GM12892 (cell line): Measurements from ENCODE around the gene DMRTA2.
A peak's percentile ranks its signal among the peaks of the same experiment; 100 is the strongest.

Source experiments
- DNase-seq: peaks from one replicate; pipeline ENCODE4 v3.0.0; 2011; ENCODE audit not compliant: insufficient read length
- FAIRE-seq: peaks from 2 replicates; lab custom pipeline; 2011; peaks lifted over from hg19 to GRCh38; lab: Jason Lieb, UNC
- POLR2A ChIP-seq: IDR thresholded peaks from 2 replicates; pipeline ENCODE4 v1.6.1; 2011; ENCODE audit warnings: low read depth, low read length, control low read depth
- POLR2AphosphoS5 ChIP-seq: IDR thresholded peaks from 2 replicates; pipeline ENCODE4 v1.6.1; 2011; ENCODE audit warnings: low read depth, low read length, control low read depth
- TAF1 ChIP-seq: IDR thresholded peaks from 2 replicates; pipeline ENCODE4 v1.6.1; 2011; ENCODE audit warnings: low read depth, mild to moderate bottlenecking, control low read depth, low read length, borderline replicate concordance

Gene DMRTA2

GRCh38 chr1:50430010-50430405 lies 6.8 kb upstream of the DMRTA2 start:
- TF ChIP-seq TAF1: no peak
- FAIRE-seq (no peak), DNase-seq (no peak)

- FAIRE-seq (no peak), DNase-seq (no peak)
- TF ChIP-seq POLR2AphosphoS5 (no peak), POLR2A (no peak), TAF1 (no peak)
Measured at GRCh38 chr1:50427818-50428779, 4.9 kb upstream of the DMRTA2 start.

- TF ChIP-seq TAF1: no peak
- TF ChIP-seq POLR2AphosphoS5: no peak
- TF ChIP-seq POLR2A: no peak
- FAIRE-seq (no peak), DNase-seq (no peak)
Measured at GRCh38 chr1:50427086-50427817, 4.0 kb upstream of the DMRTA2 start.

- no peak for TF ChIP-seq POLR2A
- no peak for TF ChIP-seq TAF1
- TF ChIP-seq POLR2AphosphoS5: no peak
- no peak for FAIRE-seq
- no peak for DNase-seq
Measured at GRCh38 chr1:50426702-50427085, 3.5 kb upstream of the DMRTA2 start.

DNA sequence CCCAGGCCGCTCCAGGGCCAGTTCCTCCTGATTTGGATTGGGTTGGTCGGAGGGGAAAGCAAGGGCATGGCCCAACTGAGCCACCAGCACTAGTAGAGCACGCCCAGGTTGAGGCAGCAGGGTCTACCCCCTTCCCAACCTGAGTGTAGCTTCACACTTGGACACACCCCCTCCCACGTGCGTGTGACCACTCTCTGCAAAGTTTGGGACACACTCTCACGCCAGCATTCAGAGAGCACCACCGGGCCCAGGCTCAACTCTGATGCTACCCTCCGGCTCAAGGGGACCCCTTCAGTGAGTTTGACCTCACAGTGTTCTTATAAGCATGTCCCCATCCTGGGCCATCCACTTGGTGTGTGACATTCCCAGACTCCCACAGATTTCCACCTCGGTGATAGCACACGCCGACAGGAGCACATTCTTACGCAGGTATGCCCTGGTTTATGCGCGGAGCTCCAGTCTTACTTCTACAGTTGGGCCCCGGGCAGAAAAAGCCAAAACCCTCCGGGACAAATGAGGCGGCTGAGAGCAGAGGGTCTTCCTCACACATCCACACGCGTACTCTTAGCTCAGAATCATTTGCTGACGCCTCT lies 3.0 kb upstream of the DMRTA2 start:
- DNase-seq (no peak), FAIRE-seq (no peak)
- TF ChIP-seq POLR2A (no peak), TAF1 (no peak), POLR2AphosphoS5 (no peak)

DNA sequence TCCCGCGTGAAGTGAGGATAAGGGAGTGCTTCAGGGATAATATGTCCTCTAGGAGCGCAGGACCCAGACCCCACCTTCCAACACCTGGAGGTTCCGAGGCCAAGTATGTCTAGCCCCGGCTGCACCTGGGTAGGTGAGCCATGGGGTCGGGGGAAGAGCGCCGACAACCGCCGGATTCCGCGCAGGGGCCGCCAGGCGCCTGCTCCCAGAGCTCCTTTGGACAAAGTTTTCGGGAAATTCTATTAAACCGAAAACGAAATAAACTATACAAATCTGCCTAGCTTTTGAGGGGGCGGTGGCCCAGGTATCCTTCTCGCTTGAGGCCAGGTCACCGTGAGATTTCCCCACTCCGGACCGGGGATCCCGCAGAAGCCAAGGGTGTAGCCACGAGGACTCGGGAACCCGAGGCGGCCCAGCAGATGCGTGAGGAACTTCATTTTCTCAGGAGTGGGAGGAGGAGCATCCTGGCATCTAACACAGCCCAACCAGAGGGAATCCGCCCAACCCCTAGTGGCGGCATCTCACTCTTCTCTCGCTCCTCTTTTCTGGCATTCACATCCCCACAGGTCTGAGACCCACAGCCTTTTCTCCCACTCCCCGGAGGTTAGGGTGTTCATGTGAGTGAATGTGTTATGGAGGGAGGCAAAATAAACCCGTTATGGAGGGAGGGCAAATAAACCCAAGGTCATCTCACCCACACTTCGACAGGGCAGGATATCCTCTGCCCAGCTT lies 2.3 kb upstream of the DMRTA2 start:
- TF ChIP-seq TAF1 (no peak), POLR2AphosphoS5 (no peak), POLR2A (no peak)
- no peak for DNase-seq
- FAIRE-seq: no peak

DNA sequence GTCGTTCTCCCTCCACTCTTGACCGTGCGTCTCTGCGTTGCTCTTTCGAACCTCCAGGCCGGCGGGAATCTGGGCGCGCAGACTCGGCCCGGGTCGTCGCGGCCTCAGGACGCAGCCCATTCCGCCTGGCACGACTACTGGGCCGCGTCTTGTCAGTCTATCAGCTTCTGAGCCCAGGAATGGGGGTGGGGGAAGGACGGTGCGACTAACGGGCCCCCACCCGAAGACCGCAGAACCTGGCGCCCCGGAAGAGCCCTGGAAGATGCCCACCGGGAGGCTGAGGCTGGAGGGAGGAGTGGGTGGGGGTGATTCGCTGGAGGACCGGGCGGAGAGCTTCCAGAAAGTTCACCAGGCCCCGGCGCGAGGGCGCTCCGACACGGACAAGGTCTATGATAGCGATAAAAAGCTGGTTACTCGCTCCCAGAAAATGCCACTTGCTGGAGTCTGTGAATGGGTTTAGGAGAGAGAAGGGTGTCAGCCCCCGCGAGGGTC lies 1.7 kb upstream of the DMRTA2 start:
- DNase-seq (no peak), FAIRE-seq (no peak)
- TF ChIP-seq TAF1: no peak
- TF ChIP-seq POLR2A: no peak
- TF ChIP-seq POLR2AphosphoS5: no peak

DNA sequence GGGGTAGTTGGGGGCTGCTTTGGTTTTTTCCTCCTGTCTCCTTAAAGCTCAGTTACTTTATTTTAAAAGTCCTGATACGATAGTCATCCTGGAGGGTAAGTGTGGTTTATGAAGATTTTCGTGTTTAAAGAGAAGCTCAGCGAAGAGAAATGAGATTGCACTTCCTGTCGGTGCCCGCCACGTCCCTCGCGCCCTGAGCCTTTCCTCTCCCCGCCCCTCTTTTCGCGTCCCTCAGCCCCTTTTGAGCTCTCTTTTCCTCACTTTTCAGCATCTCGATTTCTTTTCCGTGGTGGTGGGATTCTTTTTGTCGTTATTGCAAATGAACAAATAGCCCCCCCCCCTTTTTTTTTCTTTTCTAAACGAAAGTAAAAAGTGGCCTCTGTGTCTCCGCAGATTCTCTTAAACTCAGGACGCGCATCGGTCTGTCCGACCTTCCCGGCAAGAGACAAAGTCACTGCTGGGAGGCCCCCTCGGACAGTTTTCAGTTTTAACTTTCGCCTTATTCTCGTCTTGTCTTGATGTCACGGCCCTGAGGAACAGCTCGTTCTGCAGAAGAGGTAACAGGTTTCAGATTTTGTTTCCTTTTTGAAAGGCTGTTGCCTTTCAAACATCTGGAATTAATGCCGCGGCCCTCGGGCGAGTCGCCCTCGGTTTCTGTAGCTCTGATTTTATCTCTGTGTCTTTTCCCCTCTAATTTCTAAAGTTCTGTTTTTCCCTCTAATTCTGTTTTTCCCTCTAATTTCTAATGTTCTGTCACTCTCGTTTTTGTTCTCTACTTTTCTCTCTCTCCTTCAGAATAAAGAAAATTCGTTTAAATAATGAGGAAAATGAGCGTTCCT lies 1.0 kb upstream of the DMRTA2 start:
- TF ChIP-seq TAF1: no peak
- TF ChIP-seq POLR2A: no peak
- no peak for TF ChIP-seq POLR2AphosphoS5
- FAIRE-seq: peak; percentile 5
- DNase-seq: no peak

- FAIRE-seq (no peak), DNase-seq (no peak)
- TF ChIP-seq TAF1 (no peak), POLR2A (no peak), POLR2AphosphoS5 (no peak)
Measured at GRCh38 chr1:50423670-50424000, 392 bp upstream of the DMRTA2 start.

DNA sequence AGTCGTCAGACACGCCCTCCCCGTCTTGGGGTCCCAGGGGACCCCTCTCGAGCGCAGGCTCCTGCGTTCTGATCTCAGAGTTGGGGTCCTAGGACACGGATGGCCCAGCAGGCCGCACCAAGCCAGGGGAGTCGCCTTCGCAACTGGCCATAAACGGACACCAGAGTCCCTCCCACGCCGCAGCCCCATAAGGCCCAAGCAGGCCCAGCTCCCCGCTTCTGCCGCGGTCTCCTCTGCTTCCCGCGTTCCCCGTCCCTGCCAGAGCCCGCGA lies 633 bp downstream of the DMRTA2 start:
- no peak for TF ChIP-seq POLR2A
- TF ChIP-seq POLR2AphosphoS5: no peak
- TF ChIP-seq TAF1: no peak
- DNase-seq: no peak
- no peak for FAIRE-seq
